ENCODE measurements around the gene DRC1. TPM values are rescaled to one million over a fixed set of nuclear protein-coding genes. Genes with fewer than 3 reads are reported as not detected.

The DRC1 gene
- total RNA-seq, 1 experiment from 2014 or later = 0.18 TPM

DNA sequence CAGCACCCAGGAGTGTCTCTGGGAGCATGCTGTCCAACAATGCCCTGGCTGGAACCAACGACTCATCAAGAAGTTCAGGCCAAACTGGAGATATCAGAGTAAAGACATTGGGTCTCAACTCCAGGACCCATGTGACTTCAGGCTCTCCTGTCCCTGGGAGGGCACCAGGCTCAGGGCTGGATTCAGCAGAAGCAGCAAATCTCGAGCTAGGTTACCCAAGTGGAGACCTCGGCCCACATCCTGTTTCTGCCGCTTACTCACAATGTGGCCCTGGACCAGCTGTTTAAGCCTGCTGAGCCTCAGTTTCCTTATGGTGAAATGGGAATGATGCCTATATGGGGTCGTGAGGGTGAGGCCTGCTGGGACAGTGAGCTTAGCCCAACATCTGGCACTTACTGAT is 85.5 kb downstream of the DRC1 start:
- TF ChIP-seq TCF7L2 (IDR thresholded peaks at IDR 0.05; ENCODE audit: low read depth, low read length) (no peak), POLR2AphosphoS5 (IDR thresholded peaks at IDR 0.05; ENCODE audit: low read depth, low read length) (no peak)
- H3K27ac ChIP-seq (ENCODE audit: low read length) = no peak overlapping the region
- in situ Hi-C loops (cut with HindIII; ENCODE audit: low pct_unique_long_range_greater_than_20kb, low sequenced_read_pairs) (no loop called here), intact Hi-C loops (cut with micrococcal nuclease; ENCODE audit: unreplicated experiment) (no loop called here)
- no peaks in the 10 kb centered on the region for H3K4me1 ChIP-seq (ENCODE audit: control insufficient read depth, insufficient read depth, low read length)
- POLR2A ChIA-PET = no interaction called here
- no TSS peak for BruUV-seq (replicated peaks)
- DNase-seq (ENCODE audit: low read depth, low spot score) (no peak), ATAC-seq (0 out of 2 replicates have a peak, but pooled peaks have one; percentile 33)
- H3K27me3 ChIP-seq (ENCODE audit: control insufficient read depth, insufficient read depth, low read length) = no peaks in the 10 kb centered on the region
- CTCF ChIA-PET = no interaction called here
- H3K9me3 ChIP-seq (ENCODE audit: control insufficient read depth, insufficient read depth, low read depth, low read length) = no peaks in the 10 kb centered on the region
- H3K36me3 ChIP-seq (ENCODE audit: control insufficient read depth, insufficient read depth, low read length) = no peaks in the 10 kb centered on the region
- no peak overlapping the region for H3K4me3 ChIP-seq (ENCODE audit: low read depth in 2 of 2, low read length in 2 of 2)

DNA sequence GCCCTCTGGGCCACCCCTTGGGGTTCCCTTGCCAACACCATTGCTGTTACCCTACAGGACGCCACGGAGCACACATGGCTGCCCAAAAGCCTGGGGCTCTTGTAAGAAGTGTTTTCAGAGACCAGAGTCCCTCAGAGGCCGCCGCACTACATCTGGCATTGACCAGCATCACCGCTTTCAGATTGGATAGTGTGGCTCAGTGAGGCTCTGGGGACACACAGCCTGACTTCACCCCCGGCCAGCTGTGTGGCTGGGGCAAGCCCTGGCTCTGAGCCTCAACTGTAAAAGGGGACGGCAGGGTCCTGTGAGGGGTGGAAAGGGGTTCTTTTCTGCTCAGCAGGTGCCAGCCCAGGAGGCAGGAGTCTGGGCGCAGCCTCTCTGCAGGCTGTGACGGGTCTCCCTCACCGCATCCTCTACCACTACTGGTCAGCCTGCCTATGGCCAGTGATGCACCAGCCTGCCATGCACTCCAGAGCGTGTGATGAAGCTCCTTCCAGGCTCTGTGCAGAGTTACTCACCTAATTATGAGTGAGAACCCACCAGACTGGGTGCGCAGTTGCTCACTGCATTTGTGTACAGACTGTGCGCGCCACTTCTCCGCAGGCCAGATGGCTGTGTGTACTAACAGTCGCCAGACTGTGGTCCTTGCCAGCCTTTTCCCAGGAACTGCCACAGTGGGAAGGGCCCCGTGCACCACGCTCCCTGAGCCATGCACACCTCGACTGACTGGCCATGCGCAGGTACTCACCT is 86.9 kb downstream of the DRC1 start:
- ChIA-PET CTCF (no interaction called here), POLR2A (no interaction called here)
- Histone ChIP-seq H3K4me1 (ENCODE audit: control insufficient read depth, insufficient read depth, low read length) (no peaks in the 10 kb centered on the region), H3K9me3 (ENCODE audit: control insufficient read depth, insufficient read depth, low read depth, low read length) (no peaks in the 10 kb centered on the region), H3K27ac (ENCODE audit: low read length) (no peak overlapping the region), H3K27me3 (ENCODE audit: control insufficient read depth, insufficient read depth, low read length) (no peaks in the 10 kb centered on the region), H3K36me3 (ENCODE audit: control insufficient read depth, insufficient read depth, low read length) (no peaks in the 10 kb centered on the region), H3K4me3 (ENCODE audit: low read depth in 2 of 2, low read length in 2 of 2) (no peak overlapping the region)
- no peak for DNase-seq (ENCODE audit: low read depth, low spot score)
- TF ChIP-seq SIN3A (IDR thresholded peaks at IDR 0.05; ENCODE audit: borderline replicate concordance, insufficient read depth, low read depth, low read length) (no peak), TCF7L2 (IDR thresholded peaks at IDR 0.05; ENCODE audit: low read depth, low read length) (no peak), POLR2AphosphoS5 (IDR thresholded peaks at IDR 0.05; ENCODE audit: low read depth, low read length) (no peak)
- TF ChIP-seq, protein P1, sequence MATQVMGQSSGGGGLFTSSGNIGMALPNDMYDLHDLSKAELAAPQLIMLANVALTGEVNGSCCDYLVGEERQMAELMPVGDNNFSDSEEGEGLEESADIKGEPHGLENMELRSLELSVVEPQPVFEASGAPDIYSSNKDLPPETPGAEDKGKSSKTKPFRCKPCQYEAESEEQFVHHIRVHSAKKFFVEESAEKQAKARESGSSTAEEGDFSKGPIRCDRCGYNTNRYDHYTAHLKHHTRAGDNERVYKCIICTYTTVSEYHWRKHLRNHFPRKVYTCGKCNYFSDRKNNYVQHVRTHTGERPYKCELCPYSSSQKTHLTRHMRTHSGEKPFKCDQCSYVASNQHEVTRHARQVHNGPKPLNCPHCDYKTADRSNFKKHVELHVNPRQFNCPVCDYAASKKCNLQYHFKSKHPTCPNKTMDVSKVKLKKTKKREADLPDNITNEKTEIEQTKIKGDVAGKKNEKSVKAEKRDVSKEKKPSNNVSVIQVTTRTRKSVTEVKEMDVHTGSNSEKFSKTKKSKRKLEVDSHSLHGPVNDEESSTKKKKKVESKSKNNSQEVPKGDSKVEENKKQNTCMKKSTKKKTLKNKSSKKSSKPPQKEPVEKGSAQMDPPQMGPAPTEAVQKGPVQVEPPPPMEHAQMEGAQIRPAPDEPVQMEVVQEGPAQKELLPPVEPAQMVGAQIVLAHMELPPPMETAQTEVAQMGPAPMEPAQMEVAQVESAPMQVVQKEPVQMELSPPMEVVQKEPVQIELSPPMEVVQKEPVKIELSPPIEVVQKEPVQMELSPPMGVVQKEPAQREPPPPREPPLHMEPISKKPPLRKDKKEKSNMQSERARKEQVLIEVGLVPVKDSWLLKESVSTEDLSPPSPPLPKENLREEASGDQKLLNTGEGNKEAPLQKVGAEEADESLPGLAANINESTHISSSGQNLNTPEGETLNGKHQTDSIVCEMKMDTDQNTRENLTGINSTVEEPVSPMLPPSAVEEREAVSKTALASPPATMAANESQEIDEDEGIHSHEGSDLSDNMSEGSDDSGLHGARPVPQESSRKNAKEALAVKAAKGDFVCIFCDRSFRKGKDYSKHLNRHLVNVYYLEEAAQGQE (IDR thresholded peaks at IDR 0.05; ENCODE audit: insufficient read depth in 1 of 2, low read depth in 2 of 2, low read length in 1 of 2) = no peak
- TF ChIP-seq, protein P2, sequence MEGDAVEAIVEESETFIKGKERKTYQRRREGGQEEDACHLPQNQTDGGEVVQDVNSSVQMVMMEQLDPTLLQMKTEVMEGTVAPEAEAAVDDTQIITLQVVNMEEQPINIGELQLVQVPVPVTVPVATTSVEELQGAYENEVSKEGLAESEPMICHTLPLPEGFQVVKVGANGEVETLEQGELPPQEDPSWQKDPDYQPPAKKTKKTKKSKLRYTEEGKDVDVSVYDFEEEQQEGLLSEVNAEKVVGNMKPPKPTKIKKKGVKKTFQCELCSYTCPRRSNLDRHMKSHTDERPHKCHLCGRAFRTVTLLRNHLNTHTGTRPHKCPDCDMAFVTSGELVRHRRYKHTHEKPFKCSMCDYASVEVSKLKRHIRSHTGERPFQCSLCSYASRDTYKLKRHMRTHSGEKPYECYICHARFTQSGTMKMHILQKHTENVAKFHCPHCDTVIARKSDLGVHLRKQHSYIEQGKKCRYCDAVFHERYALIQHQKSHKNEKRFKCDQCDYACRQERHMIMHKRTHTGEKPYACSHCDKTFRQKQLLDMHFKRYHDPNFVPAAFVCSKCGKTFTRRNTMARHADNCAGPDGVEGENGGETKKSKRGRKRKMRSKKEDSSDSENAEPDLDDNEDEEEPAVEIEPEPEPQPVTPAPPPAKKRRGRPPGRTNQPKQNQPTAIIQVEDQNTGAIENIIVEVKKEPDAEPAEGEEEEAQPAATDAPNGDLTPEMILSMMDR (IDR thresholded peaks at IDR 0.05) = no peak
- ATAC-seq = no peak
- in situ Hi-C loops (cut with HindIII; ENCODE audit: low pct_unique_long_range_greater_than_20kb, low sequenced_read_pairs) (no loop called here), intact Hi-C loops (cut with micrococcal nuclease; ENCODE audit: unreplicated experiment) (no loop called here)
- no TSS peak for BruUV-seq (replicated peaks)

DNA sequence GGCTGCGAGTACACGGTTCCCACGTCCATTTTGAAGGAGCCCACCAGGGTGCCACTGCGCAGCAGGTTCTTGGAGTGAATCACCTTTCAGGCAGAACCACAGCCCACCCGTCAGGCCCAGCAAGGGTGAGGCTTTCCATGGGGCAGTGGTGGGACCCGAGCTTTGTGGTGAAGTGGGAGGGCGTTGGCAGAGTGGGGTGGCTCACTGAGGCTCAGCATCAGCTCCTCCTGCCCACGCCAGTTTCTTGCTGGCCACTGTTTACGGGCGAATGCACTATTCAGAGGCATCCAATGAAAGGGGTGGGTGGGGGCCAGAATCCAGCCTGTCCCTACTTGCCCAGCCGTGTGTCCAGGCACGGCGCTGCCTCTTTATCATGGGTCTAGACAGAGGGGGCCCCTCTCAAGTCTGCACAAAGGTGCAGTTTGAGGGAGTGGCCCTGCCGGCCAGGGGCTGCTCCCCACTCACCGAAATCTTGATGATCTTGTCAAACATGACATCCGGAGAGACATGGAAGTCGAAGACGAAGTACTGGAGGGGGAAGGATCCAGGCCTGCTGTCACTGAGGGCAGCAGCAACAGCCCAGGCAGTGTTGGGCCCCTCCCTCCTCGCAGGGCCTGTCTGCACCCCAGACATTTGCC is 87.6 kb downstream of the DRC1 start:
- ChIA-PET CTCF (no interaction called here), POLR2A (no interaction called here)
- no peaks in the 10 kb centered on the region for H3K4me1 ChIP-seq (ENCODE audit: control insufficient read depth, insufficient read depth, low read length)
- no peak overlapping the region for H3K4me3 ChIP-seq (ENCODE audit: low read depth in 2 of 2, low read length in 2 of 2)
- no peak for TF ChIP-seq SIN3A (IDR thresholded peaks at IDR 0.05; ENCODE audit: borderline replicate concordance, insufficient read depth, low read depth, low read length)
- TF ChIP-seq TCF7L2 (IDR thresholded peaks at IDR 0.05; ENCODE audit: low read depth, low read length) = no peak
- TF ChIP-seq, protein P1 (IDR thresholded peaks at IDR 0.05; ENCODE audit: insufficient read depth in 1 of 2, low read depth in 2 of 2, low read length in 1 of 2) = no peak
- TF ChIP-seq POLR2AphosphoS5 (IDR thresholded peaks at IDR 0.05; ENCODE audit: low read depth, low read length) = no peak
- TF ChIP-seq, protein P2 (IDR thresholded peaks at IDR 0.05) = no peak
- no peaks in the 10 kb centered on the region for H3K9me3 ChIP-seq (ENCODE audit: control insufficient read depth, insufficient read depth, low read depth, low read length)
- BruUV-seq (replicated peaks) = no TSS peak
- DNase-seq (ENCODE audit: low read depth, low spot score) = no peak
- H3K27ac ChIP-seq (ENCODE audit: low read length) = no peak overlapping the region
- H3K27me3 ChIP-seq (ENCODE audit: control insufficient read depth, insufficient read depth, low read length) = no peaks in the 10 kb centered on the region
- no peak for ATAC-seq
- H3K36me3 ChIP-seq (ENCODE audit: control insufficient read depth, insufficient read depth, low read length) = no peaks in the 10 kb centered on the region
- intact Hi-C loops (cut with micrococcal nuclease; ENCODE audit: unreplicated experiment) (no loop called here), in situ Hi-C loops (cut with HindIII; ENCODE audit: low pct_unique_long_range_greater_than_20kb, low sequenced_read_pairs) (no loop called here)
